NCI-H774 (cell line): ENCODE measurements around the gene SOX1.

Experiments used
- DNase-seq: peaks from one replicate; lab custom pipeline; 2025; lab: John Stamatoyannopoulos, UW

Gene SOX1

GRCh38 chr13:112106478-112107141 is 39.7 kb downstream of the SOX1 start:
- DNase-seq = no peak

GRCh38 chr13:112107289-112107688 is 40.3 kb downstream of the SOX1 start:
- DNase-seq = no peak

- DNase-seq = no peak
Measured at GRCh38 chr13:112110479-112110878, 43.5 kb downstream of the SOX1 start.

GRCh38 chr13:112111239-112111857 is 44.4 kb downstream of the SOX1 start:
- DNase-seq = no peak

GRCh38 chr13:112112534-112113276 is 45.8 kb downstream of the SOX1 start:
- no peak for DNase-seq

GRCh38 chr13:112113348-112113747 is 46.4 kb downstream of the SOX1 start:
- peak; percentile 77 for DNase-seq

- peak; percentile 48 for DNase-seq
Measured at GRCh38 chr13:112113851-112114250, 46.9 kb downstream of the SOX1 start.

- DNase-seq = no peak
Measured at GRCh38 chr13:112114391-112114790, 47.4 kb downstream of the SOX1 start.

- DNase-seq = no peak
Measured at GRCh38 chr13:112115403-112116091, 48.6 kb downstream of the SOX1 start.

GRCh38 chr13:112116187-112116950 is 49.4 kb downstream of the SOX1 start:
- no peak for DNase-seq

GRCh38 chr13:112117258-112117954 is 50.5 kb downstream of the SOX1 start:
- no peak for DNase-seq

- DNase-seq = no peak
Measured at GRCh38 chr13:112117955-112118302, 51.0 kb downstream of the SOX1 start.

- no peak for DNase-seq
Measured at GRCh38 chr13:112118451-112119064, 51.6 kb downstream of the SOX1 start.

- DNase-seq = no peak
Measured at GRCh38 chr13:112119192-112120030, 52.5 kb downstream of the SOX1 start.

GRCh38 chr13:112120031-112120373 is 53.1 kb downstream of the SOX1 start:
- no peak for DNase-seq
